GM19240 (cell line): Measurements from ENCODE around the gene FOXN1.
"Not testable (repeated sequence)": the region's sequence is repeated elsewhere in the genome, so short reads cannot be mapped to it uniquely, and the experiment has no call there.

Source experiments
- DNase-seq: peaks from one replicate; pipeline ENCODE4 v3.0.0; 2011; ENCODE audit warnings: low spot score; ENCODE audit not compliant: insufficient read length

Gene FOXN1

DNA sequence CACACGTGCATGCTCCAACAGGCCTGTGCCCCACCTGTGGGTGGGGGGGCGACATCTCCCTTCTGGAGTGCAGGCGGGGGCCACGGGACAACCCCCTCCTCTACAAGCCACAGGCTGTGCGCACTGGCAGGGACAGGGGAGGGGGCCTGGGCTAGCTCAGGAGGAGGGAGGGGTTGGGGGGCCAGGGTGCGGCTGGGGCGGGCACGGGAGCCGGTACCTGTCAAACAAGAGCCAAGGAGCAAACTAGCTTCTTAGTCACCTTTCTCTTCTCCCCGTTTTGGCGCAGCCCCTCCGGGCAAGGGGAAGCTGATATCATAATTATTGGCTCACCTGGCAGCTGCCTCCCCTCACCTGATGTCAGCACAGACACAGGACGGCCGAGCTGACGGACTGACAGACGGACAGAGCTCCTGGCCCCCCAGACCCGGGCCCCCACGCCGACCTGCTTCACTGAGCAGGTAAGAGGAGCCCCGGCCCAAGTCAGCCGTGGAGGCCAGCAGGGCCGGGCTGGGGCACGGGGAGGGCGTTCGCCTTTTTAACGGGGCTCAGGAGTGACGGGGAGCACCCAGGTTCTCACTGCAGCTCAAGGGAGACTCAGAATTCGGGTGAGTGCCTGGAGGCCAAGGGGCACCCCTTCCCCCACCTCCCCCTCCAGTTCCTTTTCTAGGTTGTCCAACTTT, at the start of gene FOXN1:
TSS of gene FOXN1 (plus strand) at position 363 of the 680 bp plus-strand sequence. CDS start 17,622 bp downstream, outside the sequence.
- no peak for DNase-seq

DNA sequence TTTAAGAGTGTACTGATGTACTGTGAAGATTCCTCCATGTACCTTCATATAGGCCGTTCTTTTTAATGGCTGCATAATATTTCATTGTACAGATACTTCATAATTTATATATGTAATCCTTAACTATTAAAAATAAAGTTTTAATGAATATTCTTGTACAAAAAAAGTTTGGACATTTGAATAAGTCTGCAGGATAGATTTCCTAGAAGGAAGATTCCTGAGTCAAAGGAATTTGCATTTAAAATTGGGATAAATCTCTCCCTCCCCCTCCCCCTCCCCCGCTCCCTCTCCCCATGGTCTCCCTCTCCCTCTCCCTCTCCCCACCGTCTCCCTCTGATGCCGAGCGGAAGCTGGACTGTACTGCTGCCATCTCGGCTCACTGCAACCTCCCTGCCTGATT, 48.3 kb upstream of the FOXN1 start:
- DNase-seq = no peak

DNA sequence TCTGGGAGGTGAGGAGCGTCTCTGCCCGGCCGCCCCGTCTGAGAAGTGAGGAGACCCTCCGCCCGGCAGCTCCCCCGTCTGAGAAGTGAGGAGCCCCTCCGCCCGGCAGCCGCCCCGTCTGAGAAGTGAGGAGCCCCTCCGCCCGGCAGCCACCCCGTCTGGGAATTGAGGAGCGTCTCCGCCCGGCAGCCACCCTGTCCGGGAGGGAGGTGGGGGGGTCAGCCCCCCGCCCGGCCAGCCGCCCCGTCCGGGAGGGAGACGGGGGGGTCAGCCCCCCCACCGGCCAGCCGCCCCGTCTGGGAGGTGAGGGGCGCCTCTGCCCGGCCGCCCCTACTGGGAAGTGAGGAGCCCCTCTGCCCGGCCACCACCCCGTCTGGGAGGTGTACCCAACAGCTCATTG, 47.3 kb upstream of the FOXN1 start:
- DNase-seq = not testable (repeated sequence)

GRCh38 chr17:28460901-28461300, 45.2 kb upstream of the FOXN1 start:
- no peak for DNase-seq

DNA sequence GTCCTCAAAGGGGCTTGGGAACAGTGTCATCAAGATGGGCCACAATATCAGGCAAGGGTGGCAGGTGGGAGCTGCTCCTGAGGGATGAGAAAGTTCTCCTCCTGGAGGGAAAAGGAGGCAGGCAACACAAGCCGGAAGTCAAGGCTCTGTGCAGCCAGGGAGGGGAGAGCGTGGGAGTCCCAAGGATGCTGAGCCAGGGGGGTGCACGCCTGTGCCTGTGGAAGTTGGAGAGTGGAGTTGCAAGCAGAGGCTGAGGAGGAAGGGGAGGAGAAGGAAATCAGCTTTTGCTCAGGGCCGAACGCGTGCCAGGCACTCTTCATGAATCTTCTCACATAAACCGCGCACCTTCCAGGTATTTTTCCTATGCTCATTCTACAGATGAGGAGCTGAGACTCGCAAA, 40.1 kb upstream of the FOXN1 start:
- no peak for DNase-seq

GRCh38 chr17:28466521-28467048, 39.6 kb upstream of the FOXN1 start:
- no peak for DNase-seq

GRCh38 chr17:28467456-28468025, 38.6 kb upstream of the FOXN1 start:
- no peak for DNase-seq

- DNase-seq = not testable (repeated sequence)
Measured at GRCh38 chr17:28468033-28468735, 38.0 kb upstream of the FOXN1 start.

- peak; percentile 35 for DNase-seq
Measured at GRCh38 chr17:28468781-28469180, 37.4 kb upstream of the FOXN1 start.

DNA sequence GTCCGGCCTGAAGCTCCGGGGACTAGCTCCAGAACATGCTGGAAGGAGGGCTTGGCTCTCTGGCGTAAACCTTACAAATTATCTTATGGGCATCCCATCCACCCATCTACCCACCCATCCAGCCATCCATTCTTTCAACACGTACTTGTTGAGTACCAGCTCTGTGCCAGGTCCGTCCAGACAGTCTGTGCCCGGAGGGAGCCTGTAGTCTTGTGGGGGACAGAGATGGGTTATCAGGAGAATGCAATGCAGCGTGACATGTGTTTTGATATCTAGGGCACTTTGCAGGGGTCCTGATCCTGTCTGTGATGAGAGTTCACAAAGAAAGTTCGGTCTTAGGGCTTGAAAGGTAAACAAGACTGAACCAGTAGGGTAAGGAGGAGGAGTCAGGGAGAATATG, 36.8 kb upstream of the FOXN1 start:
- no peak for DNase-seq

DNA sequence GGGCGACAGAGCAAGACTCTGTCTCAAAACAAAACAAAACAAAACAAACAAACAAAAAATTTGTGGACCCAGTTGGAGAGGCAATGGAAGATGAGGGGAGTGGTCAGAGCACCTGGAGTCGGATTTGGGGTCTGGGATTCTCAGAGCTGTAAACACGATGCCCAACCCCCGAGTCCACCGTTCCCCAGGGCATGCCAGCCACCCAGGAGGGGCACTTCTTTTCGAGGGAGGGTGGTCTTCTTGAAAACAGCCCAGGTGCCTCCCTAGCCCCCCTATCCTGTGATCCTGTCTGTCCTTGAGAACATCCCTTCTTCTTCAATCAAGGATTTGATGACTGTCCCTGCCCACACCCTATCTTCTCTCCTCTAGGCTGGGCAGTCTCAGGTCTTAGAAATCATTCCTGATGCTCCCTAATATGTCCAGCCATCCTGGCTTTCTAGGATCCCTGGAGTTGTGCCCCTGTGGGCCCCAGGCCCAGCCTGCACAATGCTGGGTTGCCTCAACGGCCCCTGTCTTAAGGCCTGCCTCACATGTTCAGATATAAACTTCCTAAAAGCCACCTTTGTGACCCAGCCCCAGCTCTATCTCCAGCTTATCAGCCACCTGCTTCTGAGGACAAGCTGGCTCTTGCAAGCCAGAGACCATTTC, 35.8 kb upstream of the FOXN1 start:
- DNase-seq = no peak

GRCh38 chr17:28470914-28471366, 35.2 kb upstream of the FOXN1 start:
- DNase-seq = no peak

- DNase-seq = no peak
Measured at GRCh38 chr17:28471531-28472342, 34.4 kb upstream of the FOXN1 start.

DNA sequence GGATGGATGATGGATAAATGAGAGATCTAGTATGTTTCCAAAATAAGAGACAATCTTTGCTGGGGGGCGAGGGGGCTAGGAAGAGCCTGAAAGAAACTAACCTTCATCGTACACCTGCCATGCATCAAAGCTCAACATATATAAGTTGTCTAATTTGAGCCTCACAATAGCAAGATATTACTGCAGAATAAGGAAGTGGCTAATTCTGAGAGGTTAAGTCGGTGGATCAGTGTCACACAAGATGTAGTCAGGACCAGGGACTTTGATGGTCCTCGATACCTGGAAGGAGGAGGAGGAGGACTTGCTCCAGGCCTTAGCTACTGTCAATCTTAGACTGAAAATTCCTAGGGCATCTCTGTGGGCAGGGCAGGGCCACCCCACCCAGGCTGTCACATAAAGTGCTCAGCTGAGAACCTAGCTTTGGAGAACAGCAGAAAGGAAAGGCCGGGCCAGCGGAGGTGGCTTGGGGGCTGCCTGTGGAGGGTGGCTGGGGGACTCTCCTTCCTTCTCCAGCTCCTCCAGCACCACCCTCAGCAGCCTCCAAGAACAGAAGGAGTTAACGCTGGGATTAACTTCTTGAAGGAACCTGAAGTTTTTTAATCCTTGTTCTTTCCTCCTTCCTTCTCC, 33.2 kb upstream of the FOXN1 start:
- DNase-seq = no peak

- DNase-seq = no peak
Measured at GRCh38 chr17:28473542-28473941, 32.6 kb upstream of the FOXN1 start, which contains the start of gene SLC13A2. Gene SLC13A2, plus strand, starts transcription at chr17:28473644. Its CDS starts 69 bp downstream, at chr17:28473713.

GRCh38 chr17:28474111-28474531, 32.0 kb upstream of the FOXN1 start:
- DNase-seq = no peak

GRCh38 chr17:28475151-28475900, 30.8 kb upstream of the FOXN1 start:
- DNase-seq = no peak

DNA sequence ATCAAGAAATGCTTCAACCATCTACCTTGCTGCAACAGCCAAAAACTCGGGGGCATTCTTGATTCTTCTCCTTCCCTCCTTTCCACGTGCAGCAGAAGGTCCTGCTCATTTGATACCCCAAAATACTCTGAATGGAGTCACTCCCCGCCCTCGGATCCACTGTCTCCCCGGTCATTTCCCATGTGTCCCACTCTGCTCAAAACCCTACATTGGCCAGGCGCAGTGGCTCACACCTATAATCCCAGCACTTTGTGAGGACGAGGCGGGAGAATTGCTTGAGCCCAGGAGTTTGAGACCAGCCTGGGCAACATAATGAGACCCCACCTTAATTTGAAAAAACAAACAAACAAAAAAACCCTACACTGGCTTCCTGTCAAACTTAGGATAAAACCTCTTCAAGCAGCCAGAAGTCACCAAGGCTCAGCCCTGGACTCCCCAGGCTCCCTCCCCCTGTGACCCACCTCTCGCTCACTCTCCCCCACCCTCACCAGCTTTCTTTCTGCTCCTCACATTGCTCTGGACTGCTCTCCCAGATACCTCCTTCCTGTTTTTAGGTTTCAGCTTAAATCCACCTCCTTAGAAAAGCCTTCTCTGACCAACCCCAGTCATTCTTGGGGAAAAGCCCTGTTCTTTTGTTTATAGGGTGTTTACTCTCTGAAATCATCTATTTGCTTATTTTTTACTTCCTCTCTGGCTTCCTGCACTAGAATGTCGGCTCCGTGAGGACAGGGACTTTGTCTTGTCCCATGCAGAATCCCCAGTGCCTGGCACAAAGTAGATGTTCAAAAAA, 29.9 kb upstream of the FOXN1 start:
- no peak for DNase-seq

DNA sequence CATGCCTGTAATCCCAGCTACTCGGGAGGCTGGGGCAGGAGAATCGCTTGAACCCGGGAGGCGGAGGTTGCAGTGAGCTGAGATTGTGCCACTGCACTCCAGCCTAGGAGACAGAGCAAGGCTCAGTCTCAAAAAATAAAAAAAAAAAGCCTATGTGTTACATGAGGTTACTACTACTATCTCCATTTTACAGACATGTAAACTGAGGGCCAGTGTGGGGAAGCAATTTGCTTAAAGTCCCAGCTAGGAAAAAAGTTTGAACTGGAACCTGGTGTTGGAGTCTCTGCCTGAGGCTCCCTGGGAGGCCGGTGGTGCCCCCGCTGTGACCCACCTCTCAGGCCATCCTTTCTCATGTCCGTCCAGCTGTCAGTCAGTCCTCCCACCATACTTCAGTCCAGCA, 28.2 kb upstream of the FOXN1 start:
- DNase-seq = no peak
